ENCODE data around the gene MAJIN. TPM values are rescaled to one million over a fixed set of nuclear protein-coding genes. Genes with fewer than 3 reads are reported as not detected.
A peak's percentile ranks its signal among the peaks of the same experiment; 100 is the strongest.

The MAJIN gene
- total RNA-seq, 2 donors from 2014 or later = not detected

DNA sequence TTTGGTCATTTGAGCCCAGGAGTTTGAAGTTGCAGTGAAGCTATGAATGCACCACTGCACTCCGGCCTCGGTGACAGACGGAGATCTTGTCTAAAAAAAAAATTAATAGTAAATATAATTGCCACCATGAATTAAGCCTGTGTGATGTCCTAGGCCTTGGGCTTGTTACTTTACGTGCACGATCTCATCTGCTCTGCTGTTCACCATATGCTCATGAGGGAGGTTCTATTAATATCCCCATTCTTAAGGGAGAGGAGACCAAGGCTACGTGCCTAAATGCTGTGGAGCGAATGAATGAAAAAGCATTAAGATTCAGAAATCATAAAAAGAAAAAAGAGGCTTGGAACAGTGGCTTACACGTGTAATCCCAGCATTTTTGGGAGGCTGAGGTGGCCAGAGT lies 52.3 kb downstream of the MAJIN start:
- DNase-seq = no peak
- ATAC-seq = no peak
- intact Hi-C loops (cut with DNase I) = no loop called here

DNA sequence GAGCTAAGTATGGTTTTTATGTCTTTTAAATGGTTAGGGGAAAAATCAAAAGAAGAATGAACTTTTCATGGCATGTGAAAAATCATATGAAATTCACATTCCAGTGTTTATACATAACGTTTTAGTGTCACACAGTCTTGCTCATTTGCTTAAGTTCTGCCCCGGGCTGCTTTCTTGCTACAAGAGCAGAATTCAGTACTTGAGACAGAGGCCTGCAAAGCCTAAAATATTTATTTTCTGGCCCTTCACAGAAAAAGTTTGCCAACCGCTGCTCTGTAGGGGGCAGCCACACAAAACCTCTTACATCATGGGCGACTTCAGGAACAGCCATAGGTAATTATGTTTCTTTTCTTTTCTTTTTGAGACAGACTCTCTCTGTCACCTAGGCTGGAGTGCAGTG lies 53.9 kb downstream of the MAJIN start:
- intact Hi-C loops (cut with DNase I) = no loop called here
- ATAC-seq (no peak), DNase-seq (no peak)

DNA sequence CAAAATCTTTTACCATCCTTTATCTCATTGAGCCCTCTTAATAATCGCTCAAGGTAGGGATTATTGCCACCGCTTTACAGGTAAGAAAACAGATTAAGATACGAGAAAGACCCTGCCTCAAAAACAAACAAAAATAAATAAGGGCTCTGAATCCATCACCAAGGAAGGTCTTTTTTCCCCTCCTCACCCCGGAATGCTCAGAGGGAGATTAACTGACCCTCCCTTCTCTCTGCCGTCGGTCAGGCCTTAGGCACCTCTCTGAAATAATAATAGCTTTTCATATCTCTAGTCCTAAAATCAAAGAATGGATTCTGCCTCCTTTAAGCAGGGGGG lies 54.3 kb downstream of the MAJIN start:
- no peak for DNase-seq
- ATAC-seq = no peak
- intact Hi-C loops (cut with DNase I) = no loop called here

- ATAC-seq (peak; percentile 98), DNase-seq (peak; percentile 99)
- intact Hi-C loops (cut with DNase I) = no loop called here
These were observed 54.9 kb downstream of the MAJIN start, which contains the start of gene ATG2A for GRCh38 chr11:64916775-64917662. ATG2A (minus strand) TSS chr11:64917209; CDS start chr11:64917135, 74 bp downstream.

GRCh38 chr11:64916040-64916774 lies 55.7 kb downstream of the MAJIN start:
- ATAC-seq (peak in 1 of 2 donors; percentile 11), DNase-seq (peak; percentile 50)
- intact Hi-C loops (cut with DNase I) = no loop called here

GRCh38 chr11:64915376-64915887 lies 56.5 kb downstream of the MAJIN start:
- no peak for DNase-seq
- no peak for ATAC-seq
- intact Hi-C loops (cut with DNase I) = no loop called here

DNA sequence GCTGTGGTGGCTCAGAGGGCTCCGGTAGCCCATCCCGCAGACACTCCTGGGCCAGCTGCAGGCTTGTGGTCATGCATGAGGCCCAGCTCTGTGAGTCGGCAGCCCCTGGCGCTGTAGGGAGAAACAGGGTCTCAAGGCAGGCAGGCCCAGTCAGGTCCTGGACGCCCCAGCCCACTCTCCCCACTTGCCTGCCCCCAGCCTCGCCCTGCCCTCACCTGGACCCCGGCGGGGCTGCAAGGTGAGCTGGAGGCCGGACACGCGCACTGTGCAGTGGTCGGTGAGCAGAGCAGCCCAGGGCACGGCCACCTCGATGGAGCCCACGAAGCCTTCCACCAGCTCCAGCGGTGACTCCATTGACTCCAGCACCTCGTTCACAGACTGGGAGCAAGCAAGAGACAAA lies 57.8 kb downstream of the MAJIN start:
- intact Hi-C loops (cut with DNase I) = no loop called here
- DNase-seq (no peak), ATAC-seq (no peak)

- DNase-seq = no peak
- intact Hi-C loops (cut with DNase I) = no loop called here
- ATAC-seq = no peak
These were observed 58.7 kb downstream of the MAJIN start for GRCh38 chr11:64913171-64913727.

DNA sequence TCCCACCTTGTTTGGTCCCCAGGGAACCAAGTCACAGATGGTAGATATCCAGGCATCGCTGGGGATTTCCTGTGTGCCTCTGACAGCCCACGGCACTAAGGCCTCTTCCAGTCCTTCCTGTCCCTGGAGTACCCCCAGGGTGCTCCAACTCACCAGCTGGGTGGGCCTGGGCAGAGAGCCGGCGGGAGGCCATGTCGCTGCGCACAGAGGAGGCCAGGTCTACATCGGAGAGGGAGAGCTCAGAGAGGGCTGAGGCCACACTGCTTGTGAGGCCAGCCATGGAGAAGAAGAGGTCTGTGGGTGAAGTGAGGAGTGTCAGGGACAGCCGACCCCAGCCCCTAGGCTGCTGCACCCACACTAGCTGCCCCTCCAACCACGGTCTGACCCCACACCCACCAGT lies 60.2 kb downstream of the MAJIN start:
- DNase-seq = no peak
- no peak for ATAC-seq
- intact Hi-C loops (cut with DNase I) = no loop called here

GRCh38 chr11:64911142-64911541 lies 60.8 kb downstream of the MAJIN start:
- DNase-seq (no peak), ATAC-seq (no peak)
- intact Hi-C loops (cut with DNase I) = no loop called here

GRCh38 chr11:64910451-64911093 lies 61.3 kb downstream of the MAJIN start:
- ATAC-seq (no peak), DNase-seq (no peak)
- intact Hi-C loops (cut with DNase I) = no loop called here

GRCh38 chr11:64909653-64910343 lies 62.1 kb downstream of the MAJIN start:
- intact Hi-C loops (cut with DNase I) = no loop called here
- DNase-seq (no peak), ATAC-seq (no peak)

GRCh38 chr11:64908766-64909165 lies 63.1 kb downstream of the MAJIN start:
- DNase-seq = no peak
- intact Hi-C loops (cut with DNase I) = no loop called here
- no peak for ATAC-seq

DNA sequence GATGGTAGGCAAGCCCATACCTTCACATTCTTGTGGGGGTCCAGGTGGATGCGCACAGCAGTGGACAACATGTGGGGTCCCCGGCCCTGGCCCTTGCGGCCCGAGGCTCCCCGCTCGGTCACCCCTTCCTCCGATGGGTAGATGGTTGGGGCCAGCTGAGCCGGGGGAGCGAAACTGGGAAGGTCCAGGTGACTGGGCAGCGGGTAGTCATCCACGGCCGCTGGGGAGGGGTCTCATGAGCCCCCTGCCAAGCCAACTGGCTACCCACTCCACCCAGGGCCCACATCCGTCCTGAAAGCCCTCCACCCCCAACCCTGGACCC lies 65.6 kb downstream of the MAJIN start:
- intact Hi-C loops (cut with DNase I) = no loop called here
- ATAC-seq (no peak), DNase-seq (no peak)

GRCh38 chr11:64905516-64906313 lies 66.2 kb downstream of the MAJIN start:
- intact Hi-C loops (cut with DNase I) = no loop called here
- no peak for ATAC-seq
- DNase-seq = no peak

GRCh38 chr11:64903291-64903833 lies 68.5 kb downstream of the MAJIN start:
- intact Hi-C loops (cut with DNase I) = no loop called here
- no peak for DNase-seq
- ATAC-seq = no peak

GRCh38 chr11:64902102-64902900 lies 69.6 kb downstream of the MAJIN start:
- ATAC-seq (no peak), DNase-seq (no peak)
- intact Hi-C loops (cut with DNase I) = no loop called here

All from left cardiac atrium (tissue), 4 donors.